ENCODE results near the gene DALRD3.

DALRD3 gene

DNA sequence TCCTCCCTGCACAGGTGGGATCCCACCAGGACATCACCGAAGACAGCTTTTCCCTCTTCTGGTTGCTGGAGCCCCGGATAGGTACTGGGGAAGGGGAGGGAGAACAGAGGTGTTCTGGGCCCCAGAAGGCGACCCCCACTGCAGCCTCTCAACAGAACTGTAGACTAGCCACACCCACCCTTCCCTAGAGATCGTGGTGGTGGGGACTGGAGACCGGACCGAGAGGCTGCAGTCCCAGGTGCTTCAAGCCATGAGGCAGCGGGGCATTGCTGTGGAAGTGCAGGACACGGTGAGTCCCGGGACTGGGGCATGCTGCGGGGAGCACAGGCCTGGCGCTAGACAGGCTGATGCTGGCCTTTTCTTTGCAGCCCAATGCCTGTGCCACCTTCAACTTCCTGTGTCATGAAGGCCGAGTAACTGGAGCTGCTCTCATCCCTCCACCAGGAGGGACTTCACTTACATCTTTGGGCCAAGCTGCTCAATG is 4.3 kb upstream of the DALRD3 start (continued):
- TF ChIP-seq, protein P1, sequence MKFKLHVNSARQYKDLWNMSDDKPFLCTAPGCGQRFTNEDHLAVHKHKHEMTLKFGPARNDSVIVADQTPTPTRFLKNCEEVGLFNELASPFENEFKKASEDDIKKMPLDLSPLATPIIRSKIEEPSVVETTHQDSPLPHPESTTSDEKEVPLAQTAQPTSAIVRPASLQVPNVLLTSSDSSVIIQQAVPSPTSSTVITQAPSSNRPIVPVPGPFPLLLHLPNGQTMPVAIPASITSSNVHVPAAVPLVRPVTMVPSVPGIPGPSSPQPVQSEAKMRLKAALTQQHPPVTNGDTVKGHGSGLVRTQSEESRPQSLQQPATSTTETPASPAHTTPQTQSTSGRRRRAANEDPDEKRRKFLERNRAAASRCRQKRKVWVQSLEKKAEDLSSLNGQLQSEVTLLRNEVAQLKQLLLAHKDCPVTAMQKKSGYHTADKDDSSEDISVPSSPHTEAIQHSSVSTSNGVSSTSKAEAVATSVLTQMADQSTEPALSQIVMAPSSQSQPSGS (tag by site-specific recombination; IDR thresholded peaks at IDR 0.05; ENCODE audit: low read depth): no peak
- TF ChIP-seq ZNF223 (tag by site-specific recombination; IDR thresholded peaks at IDR 0.05) (peak; percentile 90), ZNF221 (tag by site-specific recombination; IDR thresholded peaks at IDR 0.05; ENCODE audit: borderline replicate concordance) (no peak)

DNA sequence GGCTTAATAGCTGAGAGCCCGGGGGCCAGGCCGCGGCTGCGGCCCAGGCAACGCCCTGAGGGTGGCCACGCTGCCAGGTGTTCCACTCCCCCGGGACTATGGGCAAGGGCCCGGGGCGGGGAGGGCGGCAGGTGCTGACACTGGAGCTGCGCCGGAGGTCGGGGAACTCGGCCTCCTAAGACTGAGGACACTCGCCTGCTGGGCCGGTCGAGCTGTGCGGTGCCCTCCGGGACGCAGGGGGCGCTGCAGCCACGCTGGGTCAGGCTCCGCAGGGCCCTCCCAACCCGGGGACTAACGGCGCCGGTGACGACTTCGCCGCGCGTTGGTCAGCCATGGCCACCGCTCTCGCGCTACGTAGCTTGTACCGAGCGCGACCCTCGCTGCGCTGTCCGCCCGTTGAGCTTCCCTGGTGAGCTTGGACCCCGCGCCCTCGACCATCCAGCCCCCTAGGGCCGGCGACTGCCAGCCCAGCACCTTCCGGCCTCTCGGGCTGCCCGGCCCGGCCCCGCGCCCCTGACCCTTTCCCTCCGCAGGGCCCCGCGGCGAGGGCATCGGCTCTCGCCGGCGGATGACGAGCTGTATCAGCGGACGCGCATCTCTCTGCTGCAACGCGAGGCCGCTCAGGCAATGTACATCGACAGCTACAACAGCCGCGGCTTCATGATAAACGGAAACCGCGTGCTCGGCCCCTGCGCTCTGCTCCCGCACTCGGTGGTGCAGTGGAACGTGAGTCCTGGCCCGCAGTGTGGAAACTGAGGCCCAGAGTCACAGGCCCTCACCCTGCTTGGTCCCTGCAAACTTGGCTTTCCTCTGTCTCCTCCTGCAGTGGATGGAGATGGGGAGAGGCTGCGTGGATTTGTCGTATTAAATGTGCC is 3.7 kb upstream of the DALRD3 start, which contains the start of gene NDUFAF3:
Gene NDUFAF3, plus strand, starts transcription at position 309 of the 875 bp plus-strand sequence. Its CDS starts 24 bp downstream, at position 333.
- Histone ChIP-seq H3K27ac (ENCODE audit: extremely low read depth, low read depth, low read length) (peak within 1 kb of the TSS; percentile 93), H3K4me1 (ENCODE audit: control insufficient read depth, insufficient read depth, low read length) (no peaks in the 10 kb centered on the region), H3K36me3 (ENCODE audit: control insufficient read depth in 2 of 2, insufficient read depth in 1 of 2, low read length in 2 of 2) (peaks cover 0 to 43% of the 10 kb centered on the region in 2 experiments; a peak in 2 of 3 replicates)
- 0 out of 2 replicates have a peak, but pooled peaks have one; percentile 34 for TF ChIP-seq HOXC10 (CRISPR knock-in tag; IDR thresholded peaks at IDR 0.05)
- peak; percentile 56; the same call in 1 of the 2 replicates for TF ChIP-seq ZNF24 (tag by site-specific recombination; IDR thresholded peaks at IDR 0.05)
- TF ChIP-seq, protein P2, sequence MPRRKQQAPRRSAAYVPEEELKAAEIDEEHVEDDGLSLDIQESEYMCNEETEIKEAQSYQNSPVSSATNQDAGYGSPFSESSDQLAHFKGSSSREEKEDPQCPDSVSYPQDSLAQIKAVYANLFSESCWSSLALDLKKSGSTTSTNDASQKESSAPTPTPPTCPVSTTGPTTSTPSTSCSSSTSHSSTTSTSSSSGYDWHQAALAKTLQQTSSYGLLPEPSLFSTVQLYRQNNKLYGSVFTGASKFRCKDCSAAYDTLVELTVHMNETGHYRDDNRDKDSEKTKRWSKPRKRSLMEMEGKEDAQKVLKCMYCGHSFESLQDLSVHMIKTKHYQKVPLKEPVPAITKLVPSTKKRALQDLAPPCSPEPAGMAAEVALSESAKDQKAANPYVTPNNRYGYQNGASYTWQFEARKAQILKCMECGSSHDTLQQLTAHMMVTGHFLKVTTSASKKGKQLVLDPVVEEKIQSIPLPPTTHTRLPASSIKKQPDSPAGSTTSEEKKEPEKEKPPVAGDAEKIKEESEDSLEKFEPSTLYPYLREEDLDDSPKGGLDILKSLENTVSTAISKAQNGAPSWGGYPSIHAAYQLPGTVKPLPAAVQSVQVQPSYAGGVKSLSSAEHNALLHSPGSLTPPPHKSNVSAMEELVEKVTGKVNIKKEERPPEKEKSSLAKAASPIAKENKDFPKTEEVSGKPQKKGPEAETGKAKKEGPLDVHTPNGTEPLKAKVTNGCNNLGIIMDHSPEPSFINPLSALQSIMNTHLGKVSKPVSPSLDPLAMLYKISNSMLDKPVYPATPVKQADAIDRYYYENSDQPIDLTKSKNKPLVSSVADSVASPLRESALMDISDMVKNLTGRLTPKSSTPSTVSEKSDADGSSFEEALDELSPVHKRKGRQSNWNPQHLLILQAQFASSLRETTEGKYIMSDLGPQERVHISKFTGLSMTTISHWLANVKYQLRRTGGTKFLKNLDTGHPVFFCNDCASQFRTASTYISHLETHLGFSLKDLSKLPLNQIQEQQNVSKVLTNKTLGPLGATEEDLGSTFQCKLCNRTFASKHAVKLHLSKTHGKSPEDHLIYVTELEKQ (tag by site-specific recombination; IDR thresholded peaks at IDR 0.05; ENCODE audit: borderline replicate concordance): 0 out of 2 replicates have a peak, but pooled peaks have one; percentile 23
- TF ChIP-seq, protein P3, sequence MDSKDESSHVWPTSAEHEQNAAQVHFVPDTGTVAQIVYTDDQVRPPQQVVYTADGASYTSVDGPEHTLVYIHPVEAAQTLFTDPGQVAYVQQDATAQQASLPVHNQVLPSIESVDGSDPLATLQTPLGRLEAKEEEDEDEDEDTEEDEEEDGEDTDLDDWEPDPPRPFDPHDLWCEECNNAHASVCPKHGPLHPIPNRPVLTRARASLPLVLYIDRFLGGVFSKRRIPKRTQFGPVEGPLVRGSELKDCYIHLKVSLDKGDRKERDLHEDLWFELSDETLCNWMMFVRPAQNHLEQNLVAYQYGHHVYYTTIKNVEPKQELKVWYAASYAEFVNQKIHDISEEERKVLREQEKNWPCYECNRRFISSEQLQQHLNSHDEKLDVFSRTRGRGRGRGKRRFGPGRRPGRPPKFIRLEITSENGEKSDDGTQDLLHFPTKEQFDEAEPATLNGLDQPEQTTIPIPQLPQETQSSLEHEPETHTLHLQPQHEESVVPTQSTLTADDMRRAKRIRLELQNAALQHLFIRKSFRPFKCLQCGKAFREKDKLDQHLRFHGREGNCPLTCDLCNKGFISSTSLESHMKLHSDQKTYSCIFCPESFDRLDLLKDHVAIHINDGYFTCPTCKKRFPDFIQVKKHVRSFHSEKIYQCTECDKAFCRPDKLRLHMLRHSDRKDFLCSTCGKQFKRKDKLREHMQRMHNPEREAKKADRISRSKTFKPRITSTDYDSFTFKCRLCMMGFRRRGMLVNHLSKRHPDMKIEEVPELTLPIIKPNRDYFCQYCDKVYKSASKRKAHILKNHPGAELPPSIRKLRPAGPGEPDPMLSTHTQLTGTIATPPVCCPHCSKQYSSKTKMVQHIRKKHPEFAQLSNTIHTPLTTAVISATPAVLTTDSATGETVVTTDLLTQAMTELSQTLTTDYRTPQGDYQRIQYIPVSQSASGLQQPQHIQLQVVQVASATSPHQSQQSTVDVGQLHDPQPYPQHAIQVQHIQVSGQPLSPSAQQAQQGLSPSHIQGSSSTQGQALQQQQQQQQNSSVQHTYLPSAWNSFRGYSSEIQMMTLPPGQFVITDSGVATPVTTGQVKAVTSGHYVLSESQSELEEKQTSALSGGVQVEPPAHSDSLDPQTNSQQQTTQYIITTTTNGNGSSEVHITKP (tag by site-specific recombination; IDR thresholded peaks at IDR 0.05): peak; percentile 68; the same call in 1 of the 2 replicates
- no peak; the same call in none of the 2 replicates for TF ChIP-seq ZFP69B (tag by site-specific recombination; IDR thresholded peaks at IDR 0.05)
- no peak for TF ChIP-seq ZNF16 (tag by site-specific recombination; IDR thresholded peaks at IDR 0.05; ENCODE audit: low read depth)
- TF ChIP-seq YY2 (tag by site-specific recombination; IDR thresholded peaks at IDR 0.05): peak; percentile 70
- TF ChIP-seq ZNF350 (tag by site-specific recombination; IDR thresholded peaks at IDR 0.05): no peak
- peak; percentile 71 for TF ChIP-seq ZNF843 (tag by site-specific recombination; IDR thresholded peaks at IDR 0.05)
- TF ChIP-seq, protein P4, sequence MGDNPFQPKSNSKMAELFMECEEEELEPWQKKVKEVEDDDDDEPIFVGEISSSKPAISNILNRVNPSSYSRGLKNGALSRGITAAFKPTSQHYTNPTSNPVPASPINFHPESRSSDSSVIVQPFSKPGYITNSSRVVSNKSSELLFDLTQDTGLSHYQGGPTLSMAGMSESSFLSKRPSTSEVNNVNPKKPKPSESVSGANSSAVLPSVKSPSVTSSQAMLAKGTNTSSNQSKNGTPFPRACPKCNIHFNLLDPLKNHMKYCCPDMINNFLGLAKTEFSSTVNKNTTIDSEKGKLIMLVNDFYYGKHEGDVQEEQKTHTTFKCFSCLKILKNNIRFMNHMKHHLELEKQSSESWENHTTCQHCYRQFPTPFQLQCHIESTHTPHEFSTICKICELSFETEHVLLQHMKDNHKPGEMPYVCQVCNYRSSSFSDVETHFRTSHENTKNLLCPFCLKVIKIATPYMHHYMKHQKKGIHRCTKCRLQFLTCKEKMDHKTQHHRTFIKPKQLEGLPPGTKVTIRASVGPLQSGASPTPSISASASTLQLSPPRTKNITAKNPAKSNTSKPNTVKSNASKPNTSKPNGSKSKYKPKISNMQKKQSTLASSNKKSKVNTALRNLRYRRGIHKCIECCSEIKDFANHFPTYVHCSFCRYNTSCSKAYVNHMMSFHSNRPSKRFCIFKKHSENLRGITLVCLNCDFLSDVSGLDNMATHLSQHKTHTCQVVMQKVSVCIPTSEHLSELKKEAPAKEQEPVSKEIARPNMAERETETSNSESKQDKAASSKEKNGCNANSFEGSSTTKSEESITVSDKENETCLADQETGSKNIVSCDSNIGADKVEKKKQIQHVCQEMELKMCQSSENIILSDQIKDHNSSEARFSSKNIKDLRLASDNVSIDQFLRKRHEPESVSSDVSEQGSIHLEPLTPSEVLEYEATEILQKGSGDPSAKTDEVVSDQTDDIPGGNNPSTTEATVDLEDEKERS (tag by site-specific recombination; IDR thresholded peaks at IDR 0.05): no peak
- TF ChIP-seq ZBTB21 (tag by site-specific recombination; IDR thresholded peaks at IDR 0.05): peak; percentile 67
- TF ChIP-seq, protein P5, sequence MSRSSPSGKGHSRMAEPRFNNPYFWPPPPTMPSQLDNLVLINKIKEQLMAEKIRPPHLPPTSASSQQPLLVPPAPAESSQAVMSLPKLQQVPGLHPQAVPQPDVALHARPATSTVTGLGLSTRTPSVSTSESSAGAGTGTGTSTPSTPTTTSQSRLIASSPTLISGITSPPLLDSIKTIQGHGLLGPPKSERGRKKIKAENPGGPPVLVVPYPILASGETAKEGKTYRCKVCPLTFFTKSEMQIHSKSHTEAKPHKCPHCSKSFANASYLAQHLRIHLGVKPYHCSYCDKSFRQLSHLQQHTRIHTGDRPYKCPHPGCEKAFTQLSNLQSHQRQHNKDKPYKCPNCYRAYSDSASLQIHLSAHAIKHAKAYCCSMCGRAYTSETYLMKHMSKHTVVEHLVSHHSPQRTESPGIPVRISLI (tag by site-specific recombination; IDR thresholded peaks at IDR 0.05): no peak
- TF ChIP-seq ZBTB17 (tag by site-specific recombination; IDR thresholded peaks at IDR 0.05): peak; percentile 30; the same call in 1 of the 2 replicates
- TF ChIP-seq, protein P6, sequence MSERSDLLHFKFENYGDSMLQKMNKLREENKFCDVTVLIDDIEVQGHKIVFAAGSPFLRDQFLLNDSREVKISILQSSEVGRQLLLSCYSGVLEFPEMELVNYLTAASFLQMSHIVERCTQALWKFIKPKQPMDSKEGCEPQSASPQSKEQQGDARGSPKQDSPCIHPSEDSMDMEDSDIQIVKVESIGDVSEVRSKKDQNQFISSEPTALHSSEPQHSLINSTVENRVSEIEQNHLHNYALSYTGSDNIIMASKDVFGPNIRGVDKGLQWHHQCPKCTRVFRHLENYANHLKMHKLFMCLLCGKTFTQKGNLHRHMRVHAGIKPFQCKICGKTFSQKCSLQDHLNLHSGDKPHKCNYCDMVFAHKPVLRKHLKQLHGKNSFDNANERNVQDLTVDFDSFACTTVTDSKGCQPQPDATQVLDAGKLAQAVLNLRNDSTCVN (tag by site-specific recombination; optimal IDR thresholded peaks at IDR 0.05): peak; percentile 88

More for the DNA sequence above, 3.7 kb upstream of the DALRD3 start, which contains the start of gene NDUFAF3:
- POLR2A ChIA-PET: interaction anchor here (0.6 to 10.4 kb wide), 15 partner anchors 7 to 390 kb away, joined by 3 to 141 read pairs (median 5); partner anchors contain the start of genes ARIH2, IMPDH2, IP6K2 and LAMB2
- CTCF ChIA-PET: interaction anchor here (0.5 to 2.1 kb wide), 12 partner anchors 9 to 249 kb away, joined by 3 to 13 read pairs (median 4); partner anchors contain the start of genes P4HTM, QRICH1 and WDR6
- Histone ChIP-seq H3K4me3 (ENCODE audit: low read depth, low read length) (peak within 1 kb of the TSS; percentile 92), H3K9me3 (ENCODE audit: control insufficient read depth, insufficient read depth, low read depth, low read length) (no peaks in the 10 kb centered on the region)

All from HEK293 (cell line).